Measurements from ENCODE around the gene BANK1. TPM values are rescaled to one million over a fixed set of nuclear protein-coding genes. Genes with fewer than 3 reads are reported as not detected.

BANK1 gene
- total and polyA plus RNA-seq, 2 donors from 2014 or later = 1.8 to 7.4 TPM

DNA sequence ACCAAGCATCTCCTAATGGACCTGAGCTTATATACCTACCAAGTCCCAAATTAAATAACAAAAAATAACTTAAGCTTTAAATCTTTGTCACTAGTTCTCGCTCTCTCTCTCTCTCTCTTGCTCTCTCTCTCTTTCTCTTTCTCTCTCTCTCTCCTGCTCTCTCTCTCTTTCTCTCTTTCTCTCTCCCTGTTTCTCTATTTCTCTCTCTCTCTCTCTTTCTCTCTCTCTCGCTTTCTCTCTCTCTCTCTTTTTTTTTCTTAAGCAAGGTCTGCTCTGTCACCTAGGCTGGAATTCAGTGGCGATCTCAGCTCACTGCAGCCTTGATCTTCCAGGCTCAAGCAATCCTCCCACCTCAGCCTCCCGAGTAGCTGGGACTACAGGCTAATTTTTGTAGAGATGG is 266.6 kb downstream of the BANK1 start:
- TF ChIP-seq, protein P1, sequence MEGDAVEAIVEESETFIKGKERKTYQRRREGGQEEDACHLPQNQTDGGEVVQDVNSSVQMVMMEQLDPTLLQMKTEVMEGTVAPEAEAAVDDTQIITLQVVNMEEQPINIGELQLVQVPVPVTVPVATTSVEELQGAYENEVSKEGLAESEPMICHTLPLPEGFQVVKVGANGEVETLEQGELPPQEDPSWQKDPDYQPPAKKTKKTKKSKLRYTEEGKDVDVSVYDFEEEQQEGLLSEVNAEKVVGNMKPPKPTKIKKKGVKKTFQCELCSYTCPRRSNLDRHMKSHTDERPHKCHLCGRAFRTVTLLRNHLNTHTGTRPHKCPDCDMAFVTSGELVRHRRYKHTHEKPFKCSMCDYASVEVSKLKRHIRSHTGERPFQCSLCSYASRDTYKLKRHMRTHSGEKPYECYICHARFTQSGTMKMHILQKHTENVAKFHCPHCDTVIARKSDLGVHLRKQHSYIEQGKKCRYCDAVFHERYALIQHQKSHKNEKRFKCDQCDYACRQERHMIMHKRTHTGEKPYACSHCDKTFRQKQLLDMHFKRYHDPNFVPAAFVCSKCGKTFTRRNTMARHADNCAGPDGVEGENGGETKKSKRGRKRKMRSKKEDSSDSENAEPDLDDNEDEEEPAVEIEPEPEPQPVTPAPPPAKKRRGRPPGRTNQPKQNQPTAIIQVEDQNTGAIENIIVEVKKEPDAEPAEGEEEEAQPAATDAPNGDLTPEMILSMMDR (IDR thresholded peaks at IDR 0.05; ENCODE audit: borderline replicate concordance, extremely low read depth, insufficient read depth) = no peak

DNA sequence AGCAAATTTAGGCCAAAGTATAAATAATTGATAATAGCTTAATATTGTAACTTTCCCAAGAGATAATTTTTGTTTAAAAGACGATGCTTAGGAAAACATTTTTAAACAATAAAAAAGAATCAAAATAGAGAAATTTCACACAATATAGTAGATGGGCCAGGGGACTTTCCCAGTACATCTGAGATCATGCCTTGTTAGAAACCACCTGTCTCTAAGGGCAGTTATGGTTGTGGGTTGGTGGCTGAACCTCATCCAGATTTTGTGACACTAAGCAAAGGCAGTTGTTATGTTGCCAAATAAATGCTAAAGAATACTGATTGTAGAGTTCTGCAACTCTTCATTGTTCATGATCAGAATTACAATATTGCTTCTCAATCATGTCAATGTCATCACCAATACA is 270.6 kb downstream of the BANK1 start:
- Histone ChIP-seq H3K9me3 (ENCODE audit: control insufficient read depth in 2 of 3, insufficient read depth in 1 of 3, low read length in 3 of 3) (no peaks in the 10 kb centered on the region), H3K27ac (ENCODE audit: low read depth in 2 of 2, low read length in 2 of 2) (no peak overlapping the region), H3K4me3 (ENCODE audit: low read length in 3 of 3) (no peak overlapping the region), H3K9ac (ENCODE audit: low read length in 3 of 3) (no peak overlapping the region), H3K4me1 (ENCODE audit: control insufficient read depth in 2 of 3, insufficient read depth in 2 of 3, low read depth in 1 of 3, low read length in 3 of 3) (no peaks in the 10 kb centered on the region), H3K36me3 (ENCODE audit: control insufficient read depth in 2 of 3, insufficient read depth in 3 of 3, low read length in 3 of 3) (no peaks in the 10 kb centered on the region), H3K27me3 (ENCODE audit: control insufficient read depth, insufficient read depth, low read length) (no peaks in the 10 kb centered on the region)
- FAIRE-seq (no peak), DNase-seq (no peak)
- intact Hi-C loops (cut with DNase I) = no loop called here
- TF ChIP-seq, protein P1 (IDR thresholded peaks at IDR 0.05; ENCODE audit: borderline replicate concordance, extremely low read depth, insufficient read depth) = no peak

More for the DNA sequence above, 266.6 kb downstream of the BANK1 start:
- DNase-seq (no peak), FAIRE-seq (no peak)
- Histone ChIP-seq H3K27ac (ENCODE audit: low read depth in 2 of 2, low read length in 2 of 2) (no peak overlapping the region), H3K4me3 (ENCODE audit: low read length in 3 of 3) (no peak overlapping the region), H3K4me1 (ENCODE audit: control insufficient read depth in 2 of 3, insufficient read depth in 2 of 3, low read depth in 1 of 3, low read length in 3 of 3) (no peaks in the 10 kb centered on the region), H3K9me3 (ENCODE audit: control insufficient read depth in 2 of 3, insufficient read depth in 1 of 3, low read length in 3 of 3) (no peaks in the 10 kb centered on the region), H3K9ac (ENCODE audit: low read length in 3 of 3) (no peak overlapping the region), H3K27me3 (ENCODE audit: control insufficient read depth, insufficient read depth, low read length) (no peaks in the 10 kb centered on the region), H3K36me3 (ENCODE audit: control insufficient read depth in 2 of 3, insufficient read depth in 3 of 3, low read length in 3 of 3) (no peaks in the 10 kb centered on the region)
- intact Hi-C loops (cut with DNase I) = no loop called here

DNA sequence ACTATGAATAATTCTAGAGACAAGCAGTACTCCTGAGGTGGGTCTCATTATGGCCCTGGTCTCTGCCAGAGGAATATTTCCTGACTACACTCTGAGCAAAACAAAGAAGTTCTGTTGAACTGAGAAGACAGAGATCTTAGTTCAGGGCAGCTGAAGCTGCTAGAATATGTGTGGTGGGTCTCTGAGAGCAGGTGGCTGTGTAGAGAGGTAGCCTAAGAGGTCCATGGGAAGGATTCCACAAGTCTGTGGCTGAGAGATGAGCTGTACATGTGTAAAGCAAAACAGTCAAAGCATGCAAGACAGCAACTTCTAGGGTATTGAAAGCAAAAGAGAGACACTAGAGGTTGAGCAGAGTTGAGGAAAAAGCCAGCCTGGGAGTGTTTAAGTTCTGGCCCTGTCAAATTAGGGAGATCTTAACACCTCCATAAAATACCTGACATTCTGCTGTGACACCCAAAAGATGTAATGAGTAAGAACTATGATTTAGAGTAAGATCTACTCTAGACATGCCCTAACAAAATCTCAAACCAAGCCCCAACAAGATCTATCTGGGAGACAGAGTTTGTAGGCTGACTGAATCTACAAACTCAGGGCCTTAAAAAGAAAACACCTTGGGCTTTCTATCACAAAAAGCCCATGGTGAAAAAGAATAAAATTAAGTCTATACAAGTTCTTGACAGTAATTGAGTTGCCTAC is 274.4 kb downstream of the BANK1 start:
- no peak for DNase-seq
- no peak for FAIRE-seq
- Histone ChIP-seq H3K4me1 (ENCODE audit: control insufficient read depth in 2 of 3, insufficient read depth in 2 of 3, low read depth in 1 of 3, low read length in 3 of 3) (no peaks in the 10 kb centered on the region), H3K27me3 (ENCODE audit: control insufficient read depth, insufficient read depth, low read length) (no peaks in the 10 kb centered on the region), H3K4me3 (ENCODE audit: low read length in 3 of 3) (no peak overlapping the region), H3K27ac (ENCODE audit: low read depth in 2 of 2, low read length in 2 of 2) (no peak overlapping the region), H3K9me3 (ENCODE audit: control insufficient read depth in 2 of 3, insufficient read depth in 1 of 3, low read length in 3 of 3) (no peaks in the 10 kb centered on the region), H3K9ac (ENCODE audit: low read length in 3 of 3) (no peak overlapping the region), H3K36me3 (ENCODE audit: control insufficient read depth in 2 of 3, insufficient read depth in 3 of 3, low read length in 3 of 3) (no peaks in the 10 kb centered on the region)
- TF ChIP-seq, protein P1 (IDR thresholded peaks at IDR 0.05; ENCODE audit: borderline replicate concordance, extremely low read depth, insufficient read depth) = no peak
- intact Hi-C loops (cut with DNase I) = no loop called here

DNA sequence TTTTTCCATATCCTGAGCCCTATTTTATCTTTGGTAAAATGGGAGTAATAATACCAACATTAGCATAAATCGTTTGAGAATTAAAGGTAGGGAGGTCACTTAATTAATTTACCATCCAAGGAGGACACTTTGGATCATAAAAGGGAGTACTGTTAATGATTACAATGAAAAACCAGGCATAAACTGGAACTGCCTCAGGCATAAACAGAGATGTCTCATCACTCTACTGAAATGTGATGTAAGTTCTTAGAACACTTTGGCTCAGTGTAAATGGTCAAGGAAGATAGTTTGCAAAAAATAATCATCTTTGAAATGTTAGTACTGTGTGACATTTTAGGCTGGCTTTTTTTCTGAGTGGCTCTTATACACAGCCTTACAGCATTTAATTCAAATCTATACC is 286.1 kb downstream of the BANK1 start:
- no peak overlapping the region for H3K27ac ChIP-seq (ENCODE audit: low read depth in 2 of 2, low read length in 2 of 2)
- no peaks in the 10 kb centered on the region for H3K27me3 ChIP-seq (ENCODE audit: control insufficient read depth, insufficient read depth, low read length)
- H3K36me3 ChIP-seq (ENCODE audit: control insufficient read depth in 2 of 3, insufficient read depth in 3 of 3, low read length in 3 of 3) = no peaks in the 10 kb centered on the region
- DNase-seq (no peak), FAIRE-seq (no peak)
- TF ChIP-seq, protein P1 (IDR thresholded peaks at IDR 0.05; ENCODE audit: borderline replicate concordance, extremely low read depth, insufficient read depth) = no peak
- H3K9me3 ChIP-seq (ENCODE audit: control insufficient read depth in 2 of 3, insufficient read depth in 1 of 3, low read length in 3 of 3) = no peaks in the 10 kb centered on the region
- H3K9ac ChIP-seq (ENCODE audit: low read length in 3 of 3) = no peak overlapping the region
- intact Hi-C loops (cut with DNase I) = no loop called here
- H3K4me3 ChIP-seq (ENCODE audit: low read length in 3 of 3) = no peak overlapping the region
- H3K4me1 ChIP-seq (ENCODE audit: control insufficient read depth in 2 of 3, insufficient read depth in 2 of 3, low read depth in 1 of 3, low read length in 3 of 3) = no peaks in the 10 kb centered on the region
